ENCODE measurements around the gene FBP2.
"Not testable (repeated sequence)": the region's sequence is repeated elsewhere in the genome, so short reads cannot be mapped to it uniquely, and the experiment has no call there.

Gene FBP2

GRCh38 chr9:94606646-94607422, 13.2 kb upstream of the FBP2 start:
- DNase-seq (ENCODE audit: low read depth), result no peak

DNA sequence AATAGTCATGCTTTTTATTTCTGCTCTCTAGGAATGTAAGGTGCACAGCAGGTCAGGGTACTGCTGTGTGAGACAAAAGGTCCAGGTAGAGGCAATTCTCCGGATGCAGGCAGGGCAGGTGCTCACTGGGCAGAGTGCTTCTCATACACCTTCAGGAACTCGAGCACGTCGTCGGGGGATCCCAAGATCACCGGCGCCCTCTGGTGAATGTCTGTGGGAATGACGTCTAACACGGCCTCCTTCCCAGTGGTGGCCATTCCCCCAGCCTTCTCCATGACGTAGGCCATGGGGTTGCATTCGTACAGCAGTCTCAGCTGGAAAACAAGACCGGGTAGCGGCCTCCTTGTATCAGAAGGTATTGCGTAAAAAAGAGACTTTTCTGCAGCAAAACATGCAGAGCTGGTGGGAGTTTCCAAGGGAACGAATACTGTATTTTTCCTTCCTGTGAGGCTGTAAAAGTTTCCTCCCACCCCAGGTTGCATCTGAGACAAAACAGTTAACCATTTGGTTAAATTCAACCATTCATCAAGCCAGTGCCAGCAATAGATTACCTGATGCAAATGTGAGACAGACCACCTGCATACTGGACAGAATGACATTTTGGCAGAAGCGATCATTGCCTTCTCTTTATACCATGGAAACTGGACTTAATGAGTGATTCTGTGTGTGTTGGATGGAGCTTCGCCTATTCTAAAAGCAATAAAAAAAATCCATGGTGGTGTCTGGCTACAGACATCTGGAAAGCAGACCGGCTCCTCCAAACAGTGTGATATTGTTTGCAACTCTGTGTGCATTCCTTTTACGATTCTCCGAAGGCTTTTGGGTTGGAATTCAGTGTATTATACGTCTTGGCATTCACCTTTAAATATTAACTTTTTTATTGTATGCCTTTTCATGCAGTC, 9.9 kb upstream of the FBP2 start:
- DNase-seq (ENCODE audit: low read depth), result peak; percentile 20

DNA sequence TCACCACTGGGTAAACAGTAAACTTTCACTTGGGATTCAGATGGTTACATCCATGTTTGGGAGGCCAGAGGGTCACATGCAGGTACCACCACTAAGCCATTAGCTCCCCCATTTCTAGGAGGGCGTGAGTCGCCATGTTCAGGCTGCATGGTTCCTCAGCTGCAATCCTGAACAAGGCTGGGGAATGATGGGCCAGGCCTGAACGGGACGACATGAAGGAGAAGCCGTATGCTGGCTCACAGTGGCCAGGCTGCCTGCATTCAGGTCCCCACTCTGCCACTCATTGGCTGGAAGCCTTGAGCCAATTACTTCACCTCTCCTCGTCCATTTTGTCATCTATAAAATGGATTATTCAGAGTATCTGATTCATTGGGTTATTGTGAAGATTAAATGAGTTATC, 9.0 kb upstream of the FBP2 start:
- DNase-seq (ENCODE audit: low read depth), result no peak

DNA sequence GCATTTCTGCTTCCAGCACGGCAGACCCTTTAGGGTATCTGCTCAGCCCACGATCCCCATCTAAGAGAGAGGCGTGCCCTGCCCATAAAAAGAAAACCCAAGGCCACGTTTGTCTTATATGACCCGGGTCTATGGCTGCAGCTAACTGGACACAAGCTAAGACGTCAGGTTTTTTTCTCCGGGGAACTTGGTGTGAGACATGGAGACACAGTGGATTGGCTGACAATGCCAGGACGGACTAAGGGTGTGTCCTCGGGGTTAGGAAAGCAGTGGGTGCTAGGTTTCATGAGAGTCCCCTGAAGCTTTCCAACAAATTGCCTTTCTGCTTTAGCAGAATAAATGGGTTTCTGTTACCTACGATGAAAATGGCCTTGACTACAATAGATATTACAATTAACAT, 7.1 kb upstream of the FBP2 start:
- DNase-seq (ENCODE audit: low read depth), result no peak

GRCh38 chr9:94600258-94600657, 6.6 kb upstream of the FBP2 start:
- no peak for DNase-seq (ENCODE audit: low read depth)

- DNase-seq (ENCODE audit: low read depth), result no peak
Measured at GRCh38 chr9:94599102-94599501, 5.5 kb upstream of the FBP2 start.

DNA sequence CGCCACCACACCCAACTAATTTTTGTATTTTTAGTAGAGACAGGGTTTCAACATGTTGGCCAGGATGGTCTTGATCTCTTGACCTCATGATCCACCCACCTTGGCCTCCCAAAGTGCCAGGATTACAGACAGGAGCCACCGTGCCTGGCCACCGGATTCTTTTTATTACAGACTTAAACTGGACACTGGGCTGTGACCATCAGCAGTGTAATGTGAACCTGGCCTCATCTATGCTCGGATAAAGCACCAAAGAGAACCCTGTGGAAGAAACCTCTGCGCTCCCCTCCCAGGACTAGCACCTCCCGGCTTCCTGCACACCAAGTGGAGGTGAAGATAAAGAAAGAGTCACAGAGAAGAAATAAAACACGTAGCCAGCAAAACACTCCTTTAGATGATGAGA, 941 bp downstream of the FBP2 start:
- DNase-seq (ENCODE audit: low read depth), result not testable (repeated sequence)

DNA sequence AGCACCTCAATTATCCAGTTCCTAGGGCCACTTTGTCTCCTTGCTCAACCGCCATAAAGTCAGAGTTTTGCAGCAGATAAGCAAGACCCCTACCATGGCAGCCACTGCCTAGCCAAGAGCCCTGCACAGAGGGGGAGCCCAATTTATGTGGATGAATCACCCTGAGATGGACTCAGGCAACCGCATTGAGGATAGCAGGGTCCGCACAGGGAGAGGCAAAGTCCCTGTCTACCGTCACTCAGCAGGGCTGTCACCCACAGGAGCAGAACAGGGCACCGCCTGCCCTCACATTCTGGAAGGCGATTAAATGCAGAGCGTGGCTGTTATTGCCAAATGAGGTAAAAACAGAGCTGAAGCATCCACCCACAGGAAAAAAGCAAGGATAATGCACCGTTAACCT, 1.7 kb downstream of the FBP2 start:
- no peak for DNase-seq (ENCODE audit: low read depth)

DNA sequence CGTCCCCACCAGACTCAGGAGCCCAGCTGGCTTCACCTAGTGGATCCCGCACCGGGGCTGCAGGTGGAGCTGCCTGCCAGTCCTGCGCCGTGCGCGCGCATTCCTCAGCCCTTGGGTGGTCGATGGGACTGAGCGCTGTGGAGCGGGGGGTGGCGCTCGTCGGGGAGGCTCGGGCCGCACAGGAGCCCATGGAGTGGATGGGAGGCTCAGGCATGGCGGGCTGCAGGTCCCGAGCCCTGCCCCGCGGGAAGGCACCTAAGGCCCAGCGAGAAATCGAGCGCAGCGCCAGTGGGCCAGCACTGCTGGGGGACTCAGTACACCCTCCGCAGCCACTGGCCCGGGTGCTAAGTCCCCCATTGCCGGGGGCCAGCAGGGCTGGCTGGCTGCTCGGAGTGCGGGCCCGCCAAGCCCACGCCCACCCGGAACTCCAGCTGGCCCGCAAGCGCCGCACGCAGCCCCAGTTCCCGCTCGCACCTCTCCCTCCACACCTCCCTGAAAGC, 2.5 kb downstream of the FBP2 start:
- not testable (repeated sequence) for DNase-seq (ENCODE audit: low read depth)

GRCh38 chr9:94588681-94589080, 4.9 kb downstream of the FBP2 start:
- DNase-seq (ENCODE audit: low read depth), result no peak

DNA sequence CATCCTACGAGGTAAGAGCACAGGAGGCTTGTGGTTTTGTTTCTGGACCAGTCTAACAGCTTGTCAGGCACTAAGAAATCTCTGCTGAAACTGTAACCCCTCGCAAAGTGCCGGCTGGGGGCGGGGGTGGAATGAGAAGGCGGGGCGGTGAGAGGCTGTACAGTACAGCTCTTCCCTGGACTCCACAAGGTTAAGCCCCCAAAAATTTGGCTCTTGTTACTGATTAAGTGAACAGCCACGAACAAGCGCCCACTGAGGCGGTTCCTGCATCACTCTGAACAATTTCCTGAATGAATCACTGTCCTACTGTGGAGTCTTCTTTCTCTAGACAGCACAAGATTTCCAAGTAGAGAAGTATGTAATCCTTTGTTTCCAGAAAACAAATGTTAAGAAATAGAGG, 6.8 kb downstream of the FBP2 start:
- DNase-seq (ENCODE audit: low read depth), result no peak

DNA sequence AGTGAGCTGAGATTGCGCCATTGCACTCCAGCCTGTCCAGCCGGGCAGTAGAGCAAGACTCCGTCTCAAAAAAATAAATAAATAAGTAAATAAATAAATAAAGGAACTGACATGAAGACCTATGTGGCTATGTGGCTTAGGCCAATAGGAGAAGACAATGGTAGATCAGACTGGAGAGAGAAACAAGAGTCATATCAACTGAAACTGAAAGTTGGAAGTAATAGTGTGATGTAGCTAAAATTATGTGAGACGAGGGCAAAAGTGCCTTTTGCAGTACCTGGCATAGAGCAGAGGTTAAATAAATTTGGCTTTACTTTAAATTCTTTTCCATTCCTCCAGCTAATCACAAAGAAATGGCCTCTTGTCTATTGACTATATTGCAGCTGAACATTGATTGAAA, 7.3 kb downstream of the FBP2 start:
- DNase-seq (ENCODE audit: low read depth), result no peak

DNA sequence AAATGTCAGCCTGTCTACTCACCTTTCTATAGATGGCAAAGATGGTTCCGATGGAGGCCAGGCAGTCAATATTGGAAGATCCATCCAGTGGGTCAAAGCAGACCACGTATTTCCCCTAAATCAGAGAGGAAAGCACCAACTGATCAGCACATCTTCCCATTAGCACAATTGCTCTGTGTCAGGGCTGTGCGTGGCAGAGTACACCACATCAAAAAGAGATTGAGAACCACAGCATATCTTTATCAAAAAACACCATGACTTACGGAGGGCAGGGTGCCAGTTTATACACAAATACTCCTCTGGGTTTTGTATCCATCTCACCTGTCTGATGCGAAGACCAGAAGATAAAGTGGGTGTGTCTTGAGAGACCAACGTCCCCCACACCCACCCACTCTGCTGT, 9.1 kb downstream of the FBP2 start:
- DNase-seq (ENCODE audit: low read depth), result no peak

DNA sequence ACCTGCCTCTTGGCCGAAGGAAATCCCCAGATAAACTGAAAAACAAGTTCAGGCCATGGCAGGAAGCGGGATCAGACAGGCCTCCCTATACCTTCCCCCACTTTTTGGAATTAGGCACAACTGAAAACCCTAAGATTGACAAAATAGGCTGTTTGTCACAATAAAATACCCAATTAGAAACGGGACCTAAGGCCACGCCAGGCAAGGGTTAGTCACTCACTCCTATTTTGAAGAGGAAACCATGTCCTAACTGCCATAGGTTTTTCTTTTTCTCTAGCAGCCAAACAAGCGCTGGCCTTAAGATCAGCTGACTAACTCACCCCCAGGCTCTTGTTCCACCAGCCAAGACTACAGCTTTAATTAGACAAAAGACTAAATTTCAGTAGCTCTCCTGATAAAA, 11.9 kb downstream of the FBP2 start:
- no peak for DNase-seq (ENCODE audit: low read depth)

- no peak for DNase-seq (ENCODE audit: low read depth)
Measured at GRCh38 chr9:94577571-94577970, 16.1 kb downstream of the FBP2 start.

- DNase-seq (ENCODE audit: low read depth), result no peak
Measured at GRCh38 chr9:94577036-94577435, 16.6 kb downstream of the FBP2 start.

GRCh38 chr9:94576131-94576530, 17.5 kb downstream of the FBP2 start:
- no peak for DNase-seq (ENCODE audit: low read depth)

- no peak for DNase-seq (ENCODE audit: low read depth)
Measured at GRCh38 chr9:94568972-94569712, 24.5 kb downstream of the FBP2 start.

DNA sequence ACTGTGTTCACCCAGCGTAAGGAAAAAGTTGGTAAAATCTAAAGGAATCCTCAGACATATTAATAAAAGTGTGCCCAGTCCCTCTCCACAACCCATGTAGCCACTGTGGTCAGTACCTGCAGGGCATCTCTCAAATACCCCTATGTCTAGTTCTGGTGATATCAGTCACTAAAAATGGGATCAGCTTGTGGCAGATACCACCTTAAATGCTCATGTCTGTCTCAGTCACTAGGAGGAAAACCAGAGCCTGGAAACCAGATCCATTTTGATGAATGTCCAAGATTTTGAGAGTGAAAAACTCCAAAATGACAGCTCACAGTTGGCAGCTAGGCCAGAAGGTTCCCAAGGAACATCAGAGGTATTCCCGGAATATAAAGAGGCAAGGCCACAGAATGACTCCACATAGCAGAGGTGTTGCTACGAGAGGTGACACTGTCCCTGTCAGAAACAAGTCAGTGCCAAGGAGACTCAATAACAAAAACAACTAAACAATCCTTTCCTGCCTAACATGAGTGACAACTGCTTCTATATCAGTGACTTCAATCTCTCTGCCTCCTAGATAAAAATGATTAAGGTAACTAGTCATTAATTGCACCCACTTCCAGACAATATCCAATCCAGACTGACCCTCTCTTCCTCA, 25.3 kb downstream of the FBP2 start:
- DNase-seq (ENCODE audit: low read depth), result no peak

- DNase-seq (ENCODE audit: low read depth), result no peak
Measured at GRCh38 chr9:94567271-94567670, 26.4 kb downstream of the FBP2 start.

GRCh38 chr9:94566550-94566949, 27.1 kb downstream of the FBP2 start:
- no peak for DNase-seq (ENCODE audit: low read depth)

GRCh38 chr9:94564279-94564678, 29.3 kb downstream of the FBP2 start:
- DNase-seq (ENCODE audit: low read depth), result not testable (repeated sequence)
